GM19463 (cell line): Measurements from ENCODE around the gene TMCO4.

Source experiments
- ATAC-seq: cut with Tn5 transposase; IDR thresholded peaks from one replicate; pipeline ENCODE4 v1.9.1; 2021; ENCODE audit warnings: mild to moderate bottlenecking, moderate library complexity; ENCODE audit not compliant: unreplicated experiment

TMCO4 gene

GRCh38 chr1:19776933-19777332 is 22.8 kb downstream of the TMCO4 start:
- no peak for ATAC-seq

- ATAC-seq, result no peak
Observed at GRCh38 chr1:19776287-19776686, 23.4 kb downstream of the TMCO4 start.

GRCh38 chr1:19775831-19776230 is 23.9 kb downstream of the TMCO4 start:
- no peak for ATAC-seq

GRCh38 chr1:19775317-19775716 is 24.4 kb downstream of the TMCO4 start:
- ATAC-seq, result no peak

- ATAC-seq, result no peak
Observed at GRCh38 chr1:19774180-19774785, 25.4 kb downstream of the TMCO4 start.

GRCh38 chr1:19773485-19773884 is 26.2 kb downstream of the TMCO4 start:
- no peak for ATAC-seq

DNA sequence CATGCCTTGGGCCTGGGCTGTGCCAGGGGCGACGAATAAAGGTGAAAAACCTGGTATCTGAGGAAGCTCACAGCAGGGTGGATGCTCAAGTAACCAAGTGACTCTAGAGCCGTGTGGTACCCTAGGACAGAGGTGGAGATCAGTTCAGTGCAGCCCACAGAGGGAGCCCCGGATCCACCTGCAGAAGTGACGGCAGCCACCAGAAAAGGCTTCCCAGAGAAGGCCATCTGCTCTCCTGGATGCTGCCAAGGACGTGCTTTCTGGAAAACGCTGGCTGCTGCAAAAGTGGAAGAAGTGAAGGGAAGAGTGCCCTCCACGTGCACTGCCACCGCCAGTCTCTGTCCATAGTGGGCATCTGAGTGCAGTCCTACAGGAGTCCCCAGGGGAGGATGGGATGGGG is 27.7 kb downstream of the TMCO4 start:
- no peak for ATAC-seq

DNA sequence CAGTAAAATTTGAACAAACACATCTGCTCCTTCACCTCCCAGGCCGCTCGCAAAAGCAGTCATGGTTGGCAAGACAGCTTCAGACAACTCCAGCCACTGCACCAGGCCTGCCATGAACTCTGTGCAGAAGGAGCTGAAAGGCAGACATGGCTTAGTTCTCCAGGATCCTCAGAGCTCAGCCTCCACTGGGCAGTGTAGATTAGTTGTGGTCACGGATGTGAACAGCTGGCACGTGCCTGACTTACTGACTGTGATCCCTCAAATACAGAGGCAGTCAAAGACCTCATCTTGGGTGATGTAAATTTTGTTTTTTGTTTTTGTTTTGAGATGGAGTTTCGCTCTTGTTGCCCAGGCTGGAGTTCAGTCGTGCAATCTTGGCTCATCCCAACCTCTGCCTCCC is 28.4 kb downstream of the TMCO4 start:
- no peak for ATAC-seq

DNA sequence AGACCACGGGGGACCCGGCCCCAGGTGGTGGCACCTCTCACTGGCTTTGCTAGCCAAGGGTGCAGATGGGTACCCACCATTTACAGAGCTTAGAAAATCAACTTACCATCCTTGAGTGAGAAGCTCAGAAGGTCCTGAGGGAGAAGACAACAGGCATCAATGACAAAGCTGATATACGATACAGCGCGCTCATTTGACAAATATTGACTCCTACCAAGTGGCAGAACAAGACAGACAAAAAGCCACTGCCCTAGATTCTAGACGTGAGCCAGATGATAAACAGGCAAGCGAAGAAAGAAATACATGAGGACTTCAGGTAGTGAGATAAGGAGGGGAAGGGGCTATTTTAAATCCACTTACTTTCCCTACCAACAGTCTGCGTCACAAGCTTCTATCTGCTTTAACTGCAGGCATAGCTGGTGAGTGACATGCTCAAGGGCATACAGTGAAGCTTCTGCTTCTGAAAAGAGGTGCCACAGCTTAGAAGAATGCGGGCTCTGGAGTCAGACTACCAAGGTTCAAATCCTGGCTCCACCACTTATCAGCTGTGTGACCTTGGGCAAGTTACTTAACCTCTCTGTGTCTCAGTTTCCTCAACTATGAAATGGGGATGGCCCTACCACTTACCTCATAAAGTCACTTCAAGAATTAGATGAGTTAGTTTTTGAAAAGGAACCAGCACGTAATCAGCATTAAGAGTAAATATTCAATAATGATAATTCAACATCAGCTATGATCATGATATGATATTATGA is 29.1 kb downstream of the TMCO4 start:
- ATAC-seq, result no peak

GRCh38 chr1:19769211-19769932 is 30.3 kb downstream of the TMCO4 start:
- ATAC-seq, result no peak

- no peak for ATAC-seq
Observed at GRCh38 chr1:19768353-19769210, 31.1 kb downstream of the TMCO4 start.

GRCh38 chr1:19765623-19766022 is 34.1 kb downstream of the TMCO4 start:
- ATAC-seq, result no peak

DNA sequence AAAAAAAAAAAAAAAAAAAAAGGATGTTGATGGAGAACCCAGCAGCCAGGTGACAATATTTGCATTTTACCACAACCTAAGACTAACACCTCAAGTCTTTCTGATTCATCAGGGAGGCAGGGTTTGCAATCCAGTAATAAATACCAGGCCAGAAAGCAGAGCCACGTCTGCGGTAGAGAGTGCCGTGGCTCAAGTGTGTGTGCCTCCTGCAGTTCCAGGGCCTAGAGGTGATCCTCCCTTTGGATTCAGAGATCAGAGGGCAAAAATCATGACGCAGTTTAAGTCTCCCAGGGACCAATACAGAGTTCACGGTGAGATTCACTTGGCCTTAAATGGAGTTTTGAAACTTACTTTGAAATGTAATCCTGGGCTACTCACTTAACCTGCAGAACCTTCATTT is 34.9 kb downstream of the TMCO4 start:
- no peak for ATAC-seq

GRCh38 chr1:19762175-19762779 is 37.4 kb downstream of the TMCO4 start:
- no peak for ATAC-seq

DNA sequence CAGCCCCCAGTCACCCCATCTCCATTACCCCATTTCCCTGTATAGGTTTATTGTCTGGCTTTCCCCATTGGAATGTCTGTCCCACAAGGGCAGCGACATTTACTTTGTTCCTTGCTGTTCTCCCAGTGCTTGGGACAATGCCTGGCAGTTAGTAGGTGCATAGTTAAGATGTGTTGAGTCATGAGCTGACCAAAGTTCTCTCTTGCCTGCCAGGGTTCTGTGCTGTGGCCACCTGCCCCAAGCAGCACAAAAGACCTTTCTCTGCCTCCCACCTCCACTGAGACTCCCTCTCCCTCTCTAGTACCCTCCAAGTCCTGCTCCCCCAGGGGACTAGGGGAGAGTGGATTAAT is 40.0 kb downstream of the TMCO4 start:
- ATAC-seq, result no peak

DNA sequence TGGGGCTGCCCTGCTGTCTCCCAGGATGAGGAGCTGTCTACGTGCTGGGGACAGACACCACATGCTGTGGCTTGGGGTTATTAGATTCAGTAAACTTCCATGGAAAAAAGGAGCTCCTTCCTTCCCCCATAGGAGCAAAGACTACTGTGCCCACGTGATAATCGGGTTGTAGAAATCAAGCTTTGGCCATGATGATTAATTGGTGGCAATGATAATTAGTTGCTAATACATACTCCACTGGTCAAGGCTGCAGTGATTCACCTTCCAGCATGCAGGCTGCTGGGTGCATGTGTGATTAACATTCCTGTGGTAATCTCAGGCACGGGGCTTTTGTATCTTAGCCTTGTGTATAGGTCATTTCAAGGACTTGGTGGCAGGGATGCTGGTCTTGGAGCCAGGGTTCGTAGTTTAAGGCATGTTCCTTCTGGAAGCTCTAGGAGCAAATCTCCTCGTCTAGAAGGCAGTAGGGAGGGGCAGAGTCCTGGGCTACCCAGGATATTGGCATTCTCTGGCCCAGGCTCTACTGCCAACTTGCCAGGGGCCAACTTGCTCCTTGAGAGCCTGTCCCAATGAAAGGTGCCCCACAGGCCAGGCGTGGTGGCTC is 41.4 kb downstream of the TMCO4 start:
- ATAC-seq, result no peak

GRCh38 chr1:19757641-19758040 is 42.1 kb downstream of the TMCO4 start:
- ATAC-seq, result no peak

- no peak for ATAC-seq
Observed at GRCh38 chr1:19756480-19756879, 43.2 kb downstream of the TMCO4 start.

GRCh38 chr1:19754482-19754881 is 45.2 kb downstream of the TMCO4 start:
- ATAC-seq, result no peak

DNA sequence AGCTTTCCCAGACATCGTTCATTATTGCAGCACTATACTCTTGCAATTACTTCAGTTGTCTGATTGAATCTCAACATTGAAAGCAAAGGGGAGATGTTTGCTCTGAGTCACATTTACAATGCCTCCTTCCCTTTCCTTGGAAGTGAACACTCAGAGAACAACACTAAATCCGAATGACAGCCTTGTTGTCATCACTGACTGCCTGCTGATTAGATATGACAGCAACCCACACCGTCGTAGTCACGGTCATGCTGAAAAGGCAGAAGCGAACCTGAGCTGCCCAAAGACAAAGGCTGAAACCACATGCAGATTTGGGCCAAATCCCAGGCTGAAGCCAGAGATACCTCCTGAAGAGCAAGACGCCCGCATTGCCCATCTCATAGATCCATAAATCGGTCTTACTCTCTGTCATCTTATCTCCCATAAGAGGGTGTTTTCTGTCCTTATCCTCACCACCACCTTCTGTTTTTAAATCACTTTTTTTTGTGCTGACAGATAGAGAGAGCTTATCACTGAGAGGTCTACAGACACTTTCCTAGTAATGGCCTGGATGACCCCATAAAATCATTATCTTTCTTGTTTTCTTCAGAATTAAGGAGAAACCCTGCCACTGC is 47.5 kb downstream of the TMCO4 start:
- no peak for ATAC-seq
